Body of pancreas (tissue), 4 donors: Measurements from ENCODE around the gene TNS3. TPM values are rescaled to one million over a fixed set of nuclear protein-coding genes. Genes with fewer than 3 reads are reported as not detected.

Experiments
- ATAC-seq: fragments of 150-250 bp; one replicate; pipeline ENCODE4 v1.9.1; 2016
- DNase-seq, 4 donors: peaks; one replicate each; pipeline ENCODE4 v3.0.0-alpha.2; 2019
- H3K27ac ChIP-seq, 4 donors: fragments of 200-600 bp; sonication (generic); 1 replicate in 3 of 4; 2 replicates in 1 of 4; pipeline versions ENCODE4 v1.5.1 to v1.6.1; 2016 to 2019; ENCODE audit warnings: mild to moderate bottlenecking in 1 of 4, mixed read lengths in 1 of 4, moderate library complexity in 1 of 4
- H3K27me3 ChIP-seq, 2 donors: fragments of 200-600 bp; sonication (generic); one replicate each; pipeline ENCODE4 v1.6.0; 2016; ENCODE audit warnings: mild to moderate bottlenecking in 1 of 2
- H3K36me3 ChIP-seq, 2 donors: fragments of 200-600 bp; sonication (generic); replicated peaks in 1 of 2; 2 replicates each; pipeline ENCODE4 v1.5.1; 2016; ENCODE audit warnings: low read depth in 2 of 2; ENCODE audit not compliant: insufficient read depth in 1 of 2
- H3K4me1 ChIP-seq: fragments of 200-600 bp; sonication (generic); one replicate; pipeline ENCODE4 v1.6.0; 2016
- H3K4me3 ChIP-seq, 2 donors: fragments of 200-600 bp; sonication (generic); 1 replicate in 1 of 2; 2 replicates in 1 of 2; pipeline ENCODE4 v1.5.1; 2016 to 2019
- H3K9me3 ChIP-seq, 3 donors: fragments of 200-600 bp; sonication (generic); 1 replicate in 2 of 3; 2 replicates in 1 of 3; pipeline ENCODE4 v1.5.1; 2016
- POLR2A ChIP-seq, 3 donors: fragments of 450-650 bp; IDR thresholded peaks; one replicate each; pipeline ENCODE4 v1.6.1; 2016; ENCODE audit warnings: antibody characterized with exemption in 3 of 3, mild to moderate bottlenecking in 2 of 3
- WGBS, 2 donors: methylation state at CpG; one replicate each; pipeline ENCODE4 v1.1.5; 2017; 5-methylcytosine and 5-hydroxymethylcytosine counted together
- intact Hi-C: fragments of 100-400 bp; cut with DNase I; formaldehyde crosslinking; loops from one replicate; pipeline ENCODE4 v1.15.1; 2023
- total RNA-seq, 2 donors: library from RNA; depleted of rRNA; stranded (reverse); fragments of >200 nt; gene quantifications; one replicate each; pipeline ENCODE4 v1.1.0, GENCODE V29; 2016
- TF ChIP-seq, protein P1 (sequence below), 7 experiments: fragments of 450-650 bp in 4 of 7; fragments of 200-600 bp in 3 of 7; sonication (generic) in 3 of 7; IDR thresholded peaks; one replicate each; pipeline ENCODE4 v1.5.1; 2016 to 2019; ENCODE audit warnings: antibody characterized with exemption in 7 of 7

Gene TNS3
- total RNA-seq, 2 donors from 2014 or later = 100 to 265 TPM

GRCh38 chr7:47496666-47497065 lies 85.2 kb downstream of the TNS3 start:
- H3K4me1 ChIP-seq = peaks cover 69% of the 10 kb centered on the region
- no peak for TF ChIP-seq POLR2A (IDR thresholded peaks at IDR 0.05)
- no peaks in the 10 kb centered on the region for H3K27me3 ChIP-seq
- no peak for ATAC-seq
- 87% methylated on average over 7 of the region's 7 CpGs for WGBS, 2 donors
- intact Hi-C loops = no loop called here
- no peaks in the 10 kb centered on the region for H3K9me3 ChIP-seq
- peak overlapping the region in 2 of 4 donors; percentile 47 to 69 for H3K27ac ChIP-seq
- no peaks in the 10 kb centered on the region for H3K36me3 ChIP-seq
- H3K4me3 ChIP-seq = no peak overlapping the region
- no peak for DNase-seq

DNA sequence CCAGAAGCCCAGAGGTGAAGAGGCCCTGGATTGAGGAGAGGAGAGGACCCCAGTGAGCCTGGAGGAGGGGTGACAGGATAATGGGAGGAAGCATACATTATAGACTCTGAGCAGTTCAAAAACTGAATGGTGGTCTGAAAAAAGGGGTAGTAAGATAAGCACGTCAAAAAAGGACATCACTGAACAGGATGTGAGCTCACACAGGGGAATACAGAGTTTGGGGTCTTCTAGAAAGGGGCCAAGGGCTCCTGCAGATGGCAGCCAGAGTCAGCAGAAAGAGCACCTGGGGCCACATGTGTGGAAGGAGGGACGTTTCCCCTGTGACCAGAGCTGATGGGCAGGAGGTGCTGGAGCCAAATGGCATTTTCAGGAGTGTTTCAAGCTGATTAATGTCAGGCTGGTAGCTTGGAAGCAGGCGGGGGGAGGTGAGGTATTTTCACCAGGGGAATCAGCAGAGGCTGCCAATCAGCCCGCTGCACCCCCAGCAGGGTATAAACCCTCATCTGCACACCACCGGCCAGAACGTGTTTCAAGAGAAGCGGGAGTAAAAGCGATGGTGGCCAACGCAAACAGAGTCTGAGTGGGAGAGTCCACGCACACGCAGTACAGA lies 85.8 kb downstream of the TNS3 start:
- DNase-seq (no peak), ATAC-seq (no peak)
- H3K9me3 ChIP-seq = no peaks in the 10 kb centered on the region
- TF ChIP-seq, protein P1, sequence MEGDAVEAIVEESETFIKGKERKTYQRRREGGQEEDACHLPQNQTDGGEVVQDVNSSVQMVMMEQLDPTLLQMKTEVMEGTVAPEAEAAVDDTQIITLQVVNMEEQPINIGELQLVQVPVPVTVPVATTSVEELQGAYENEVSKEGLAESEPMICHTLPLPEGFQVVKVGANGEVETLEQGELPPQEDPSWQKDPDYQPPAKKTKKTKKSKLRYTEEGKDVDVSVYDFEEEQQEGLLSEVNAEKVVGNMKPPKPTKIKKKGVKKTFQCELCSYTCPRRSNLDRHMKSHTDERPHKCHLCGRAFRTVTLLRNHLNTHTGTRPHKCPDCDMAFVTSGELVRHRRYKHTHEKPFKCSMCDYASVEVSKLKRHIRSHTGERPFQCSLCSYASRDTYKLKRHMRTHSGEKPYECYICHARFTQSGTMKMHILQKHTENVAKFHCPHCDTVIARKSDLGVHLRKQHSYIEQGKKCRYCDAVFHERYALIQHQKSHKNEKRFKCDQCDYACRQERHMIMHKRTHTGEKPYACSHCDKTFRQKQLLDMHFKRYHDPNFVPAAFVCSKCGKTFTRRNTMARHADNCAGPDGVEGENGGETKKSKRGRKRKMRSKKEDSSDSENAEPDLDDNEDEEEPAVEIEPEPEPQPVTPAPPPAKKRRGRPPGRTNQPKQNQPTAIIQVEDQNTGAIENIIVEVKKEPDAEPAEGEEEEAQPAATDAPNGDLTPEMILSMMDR (IDR thresholded peaks at IDR 0.05) = no peak
- TF ChIP-seq POLR2A (IDR thresholded peaks at IDR 0.05) = no peak
- peaks cover 64% of the 10 kb centered on the region for H3K4me1 ChIP-seq
- intact Hi-C loops = no loop called here
- no peaks in the 10 kb centered on the region for H3K27me3 ChIP-seq
- H3K27ac ChIP-seq = peak overlapping the region in 2 of 4 donors; percentile 47 to 69
- H3K4me3 ChIP-seq = no peak overlapping the region
- no peaks in the 10 kb centered on the region for H3K36me3 ChIP-seq
- WGBS, 2 donors = 73 to 79% methylated on average over 11 of the region's 11 CpGs

DNA sequence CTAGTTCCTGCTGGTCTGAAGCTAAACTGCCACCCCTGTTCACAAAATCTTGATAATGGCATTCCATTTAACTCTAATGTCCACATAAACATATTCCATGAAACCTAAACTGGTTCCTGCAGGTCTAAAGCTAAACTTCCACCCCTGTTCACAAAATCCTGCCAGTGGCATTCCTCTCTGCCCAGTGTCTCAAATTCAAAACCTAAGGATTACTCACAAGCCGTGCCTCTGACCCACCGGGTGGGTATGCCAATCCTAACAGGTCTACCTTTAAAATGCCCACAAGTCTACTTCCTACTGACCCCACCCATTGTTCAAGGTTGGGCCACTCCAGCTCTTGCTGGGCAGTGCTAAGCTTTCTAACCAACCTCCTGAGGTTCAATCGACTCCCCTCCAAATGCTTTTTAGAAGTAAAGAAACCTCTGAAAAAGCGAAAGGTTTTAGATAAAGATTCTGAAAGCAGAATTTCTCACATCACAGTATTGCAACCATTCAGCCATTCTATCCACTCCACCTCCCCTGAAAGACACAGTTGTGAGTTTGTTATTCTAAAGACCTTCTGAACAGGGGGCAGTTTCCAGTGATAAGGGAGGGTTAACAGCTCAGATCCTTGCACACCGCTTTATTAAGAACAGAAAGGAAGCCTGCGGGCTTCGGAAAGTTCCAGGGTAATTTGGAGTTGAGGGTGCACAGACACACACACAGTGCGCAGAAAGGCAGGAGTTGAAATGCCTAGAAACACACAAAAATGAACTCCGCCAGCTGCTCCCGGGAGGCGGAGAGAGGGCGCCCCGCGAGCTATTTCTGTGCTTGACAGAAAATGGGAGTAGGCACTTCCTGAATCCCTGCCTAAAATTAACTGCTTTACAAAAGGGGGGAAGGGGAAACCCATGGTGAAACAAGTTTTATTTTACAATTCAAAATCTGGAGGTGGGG lies 87.7 kb downstream of the TNS3 start:
- WGBS, 2 donors = 47 to 78% methylated on average over 14 of the region's 14 CpGs
- DNase-seq (no peak), ATAC-seq (peak; percentile 25)
- TF ChIP-seq, protein P1 (IDR thresholded peaks at IDR 0.05) = no peak
- TF ChIP-seq POLR2A (IDR thresholded peaks at IDR 0.05) = no peak
- no peaks in the 10 kb centered on the region for H3K36me3 ChIP-seq
- H3K4me3 ChIP-seq = no peak overlapping the region
- peak overlapping the region in 2 of 4 donors; percentile 10 to 49 for H3K27ac ChIP-seq
- no peaks in the 10 kb centered on the region for H3K27me3 ChIP-seq
- intact Hi-C loops = no loop called here
- H3K9me3 ChIP-seq = no peaks in the 10 kb centered on the region
- peaks cover 48% of the 10 kb centered on the region for H3K4me1 ChIP-seq

DNA sequence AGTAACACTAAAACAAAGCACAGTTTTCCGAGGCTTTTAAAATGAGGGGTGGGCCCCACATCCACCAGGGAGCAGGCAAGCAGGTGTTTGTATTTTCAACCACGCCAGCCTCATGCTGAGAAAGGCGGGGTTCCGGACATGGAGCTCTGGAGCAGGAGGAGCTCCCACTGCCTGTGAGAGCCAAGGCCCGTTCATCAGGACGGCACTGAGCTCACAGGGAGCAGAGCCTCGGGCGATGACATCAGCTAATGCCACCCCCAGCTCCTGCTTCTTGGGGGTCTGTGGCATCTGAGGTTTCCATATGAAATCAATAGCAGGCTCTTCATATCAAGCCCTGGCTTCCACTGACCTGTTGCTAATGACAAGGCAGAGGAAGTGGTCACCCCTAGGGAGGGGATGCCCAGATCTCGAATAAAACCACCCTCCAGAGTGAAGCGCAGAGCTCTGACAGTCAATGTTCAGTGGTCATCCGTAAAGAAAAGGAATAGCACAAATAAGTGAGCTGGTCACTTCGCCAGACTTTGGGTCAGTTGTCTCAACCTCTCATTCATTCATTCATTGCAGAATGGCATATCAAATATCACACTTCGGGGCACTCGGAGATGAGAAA lies 89.1 kb downstream of the TNS3 start:
- WGBS, 2 donors = 82 to 85% methylated on average over 14 of the region's 14 CpGs
- peaks cover 47% of the 10 kb centered on the region for H3K4me1 ChIP-seq
- no peak for DNase-seq

More for the DNA sequence above, 89.1 kb downstream of the TNS3 start:
- Histone ChIP-seq H3K9me3 (no peaks in the 10 kb centered on the region), H3K27me3 (no peaks in the 10 kb centered on the region), H3K36me3 (no peaks in the 10 kb centered on the region), H3K27ac (no peak overlapping the region), H3K4me3 (no peak overlapping the region)
- no peak for ATAC-seq
- TF ChIP-seq, protein P1 (IDR thresholded peaks at IDR 0.05) = no peak
- TF ChIP-seq POLR2A (IDR thresholded peaks at IDR 0.05) = no peak
- intact Hi-C loops = no loop called here
